H1 (cell line): ENCODE measurements around the gene DUSP9. TPM values are rescaled to one million over a fixed set of nuclear protein-coding genes. Genes with fewer than 3 reads are reported as not detected.

Experiments
- CTCF ChIA-PET: fragments of 300-600 bp; sonication (Branson Sonifier 250); formaldehyde crosslinking; loops from one replicate; lab custom pipeline; 2021; ENCODE audit not compliant: partially characterized antibody; lab: Charles Lee
- POLR2A ChIA-PET: fragments of 300-600 bp; sonication (Branson Sonifier 250); formaldehyde crosslinking; loops from one replicate; lab custom pipeline; 2021; ENCODE audit warnings: inconsistent platforms; ENCODE audit not compliant: partially characterized antibody; lab: Charles Lee
- DNase-seq, 2 experiments: peaks; one replicate each; pipeline versions ENCODE4 v3.0.0 to v3.0.0-alpha.2; 2010 to 2022; ENCODE audit warnings: low spot score in 2 of 2, low read depth in 1 of 2, mixed read lengths in 1 of 2
- FAIRE-seq: peaks from 2 replicates; lab custom pipeline; 2011; peaks lifted over from hg19 to GRCh38; lab: Jason Lieb, UNC
- H2AFZ ChIP-seq: 2 replicates; pipeline ENCODE4 v1.8.1; 2012; ENCODE audit warnings: low read length, inconsistent platforms
- H2AK5ac ChIP-seq: 2 replicates; pipeline ENCODE4 v1.6.1; 2013; ENCODE audit warnings: low read depth, low read length
- H2BK120ac ChIP-seq: replicated peaks from 2 replicates; pipeline ENCODE3; 2013; ENCODE audit warnings: low read depth, low read length, inconsistent platforms
- H2BK12ac ChIP-seq: 2 replicates; pipeline ENCODE4 v1.6.1; 2013; ENCODE audit warnings: low read depth, low read length
- H2BK15ac ChIP-seq: 2 replicates; pipeline ENCODE4 v1.6.1; 2013; ENCODE audit warnings: low read length
- H2BK20ac ChIP-seq: 2 replicates; pipeline ENCODE4 v1.6.1; 2013; ENCODE audit warnings: low read length
- H2BK5ac ChIP-seq: 2 replicates; pipeline ENCODE4 v1.6.1; 2013; ENCODE audit warnings: low read depth, low read length
- H3K14ac ChIP-seq: 2 replicates; pipeline ENCODE4 v1.6.1; 2013; ENCODE audit warnings: inconsistent platforms; ENCODE audit not compliant: insufficient read length
- H3K18ac ChIP-seq: 2 replicates; pipeline ENCODE4 v1.6.1; 2013; ENCODE audit warnings: low read length; ENCODE audit errors: extremely low read depth
- H3K23ac ChIP-seq: 2 replicates; pipeline ENCODE4 v1.6.1; 2013; ENCODE audit warnings: inconsistent platforms; ENCODE audit not compliant: insufficient read length
- H3K23me2 ChIP-seq: 2 replicates; pipeline ENCODE4 v1.6.1; 2013; ENCODE audit warnings: low read depth, low read length
- H3K27ac ChIP-seq: 2 replicates; pipeline ENCODE4 v1.6.1; 2011; ENCODE audit warnings: low read depth, low read length, inconsistent platforms
- H3K27me3 ChIP-seq, 4 experiments: replicated peaks in 1 of 4; 1 replicate in 1 of 4; 2 replicates in 3 of 4; pipeline versions ENCODE4 v1.6.1 to v1.8.1; 2011 to 2013; ENCODE audit warnings: low read length in 3 of 4, mild to moderate bottlenecking in 3 of 4, inconsistent platforms in 2 of 4, mixed read lengths in 2 of 4, moderate library complexity in 1 of 4; ENCODE audit not compliant: control insufficient read depth in 3 of 4, insufficient read depth in 3 of 4; ENCODE audit errors: extremely low read depth in 1 of 4
- H3K36me3 ChIP-seq, 4 experiments: 2 replicates each; pipeline versions ENCODE4 v1.6.1 to v1.8.1; 2011 to 2013; ENCODE audit warnings: mild to moderate bottlenecking in 4 of 4, low read length in 3 of 4, moderate library complexity in 2 of 4, control low read depth in 1 of 4, inconsistent platforms in 1 of 4; ENCODE audit not compliant: insufficient read depth in 4 of 4, control insufficient read depth in 2 of 4
- H3K4ac ChIP-seq: replicated peaks from 2 replicates; pipeline ENCODE3; 2013; ENCODE audit warnings: low read length, low read depth, mixed read lengths, inconsistent platforms; ENCODE audit not compliant: insufficient read length
- H3K4me1 ChIP-seq, 4 experiments: replicated peaks in 1 of 4; 1 replicate in 1 of 4; 2 replicates in 3 of 4; pipeline versions ENCODE4 v1.6.1 to v1.8.1; 2011 to 2013; ENCODE audit warnings: low read length in 3 of 4, inconsistent platforms in 2 of 4, mixed read lengths in 1 of 4; ENCODE audit not compliant: insufficient read depth in 4 of 4, control insufficient read depth in 3 of 4
- H3K4me2 ChIP-seq, 2 experiments: 2 replicates each; pipeline versions ENCODE4 v1.6.1 to v1.8.1; 2011 to 2013; ENCODE audit warnings: low read depth in 2 of 2, low read length in 2 of 2, control low read depth in 1 of 2, inconsistent platforms in 1 of 2, mild to moderate bottlenecking in 1 of 2; ENCODE audit not compliant: insufficient read depth in 1 of 2
- H3K4me3 ChIP-seq, 4 experiments: fragments of 200-600, 300-600 bp in 1 of 4; sonication (generic), shearing (Covaris generic), sonication (Bioruptor Twin) in 1 of 4; 2 replicates each; pipeline versions ENCODE4 v1.5.1 to v1.8.1; 2011 to 2016; ENCODE audit warnings: low read length in 4 of 4, low read depth in 3 of 4, control low read depth in 2 of 4, inconsistent platforms in 2 of 4, mild to moderate bottlenecking in 2 of 4, mixed read lengths in 1 of 4, moderate library complexity in 1 of 4; ENCODE audit not compliant: insufficient read depth in 2 of 4; ENCODE audit errors: extremely low read depth in 1 of 4
- H3K56ac ChIP-seq: replicated peaks from 2 replicates; pipeline ENCODE3; 2013; ENCODE audit warnings: low read depth, mild to moderate bottlenecking, mixed read lengths, low read length, inconsistent platforms; ENCODE audit not compliant: insufficient read length
- H3K79me1 ChIP-seq: 2 replicates; pipeline ENCODE4 v1.6.1; 2013; ENCODE audit warnings: low read depth, low read length, control low read depth
- H3K79me2 ChIP-seq, 2 experiments: 2 replicates each; pipeline versions ENCODE4 v1.6.1 to v1.8.1; 2012 to 2013; ENCODE audit warnings: low read length in 2 of 2, mild to moderate bottlenecking in 2 of 2, inconsistent platforms in 1 of 2; ENCODE audit not compliant: insufficient read depth in 2 of 2, control insufficient read depth in 1 of 2
- H3K9ac ChIP-seq, 4 experiments: replicated peaks in 1 of 4; 1 replicate in 1 of 4; 2 replicates in 3 of 4; pipeline versions ENCODE4 v1.6.1 to v1.8.1; 2011 to 2013; ENCODE audit warnings: low read depth in 3 of 4, low read length in 3 of 4, control low read depth in 2 of 4, mild to moderate bottlenecking in 2 of 4, moderate library complexity in 2 of 4, inconsistent platforms in 1 of 4; ENCODE audit errors: extremely low read depth in 1 of 4
- H3K9me3 ChIP-seq, 2 experiments: 2 replicates each; pipeline versions ENCODE4 v1.6.1 to v1.8.1; 2012 to 2013; ENCODE audit warnings: mild to moderate bottlenecking in 2 of 2, moderate library complexity in 2 of 2, control low read depth in 1 of 2, inconsistent platforms in 1 of 2, low read depth in 1 of 2, low read length in 1 of 2, mixed read lengths in 1 of 2; ENCODE audit not compliant: insufficient read depth in 2 of 2
- H4K20me1 ChIP-seq, 2 experiments: replicated peaks in 1 of 2; 2 replicates each; pipeline versions ENCODE3 to v1.8.1; 2011 to 2013; ENCODE audit warnings: inconsistent platforms in 2 of 2, low read length in 2 of 2, mild to moderate bottlenecking in 1 of 2; ENCODE audit not compliant: insufficient read depth in 2 of 2, control insufficient read depth in 1 of 2
- H4K5ac ChIP-seq: 2 replicates; pipeline ENCODE4 v1.6.1; 2013; ENCODE audit warnings: low read length, low read depth, mixed read lengths, inconsistent platforms; ENCODE audit not compliant: insufficient read length
- H4K8ac ChIP-seq: 2 replicates; pipeline ENCODE4 v1.8.0; 2013; ENCODE audit warnings: mild to moderate bottlenecking, moderate library complexity, low read length, inconsistent platforms; ENCODE audit not compliant: insufficient read depth; ENCODE audit errors: extremely low read depth
- H4K91ac ChIP-seq: replicated peaks from 2 replicates; pipeline ENCODE3; 2013; ENCODE audit warnings: low read length, mixed read lengths, inconsistent platforms; ENCODE audit not compliant: insufficient read length
- BCL11A ChIP-seq, 2 experiments: IDR thresholded peaks; one replicate each; pipeline ENCODE4 v1.6.1; 2011; ENCODE audit warnings: low read depth in 2 of 2, low read length in 2 of 2, mild to moderate bottlenecking in 2 of 2
- CBX8 ChIP-seq: fragments of 300-800, 300-1000 bp; sonication (generic); IDR thresholded peaks from 2 replicates; pipeline ENCODE4 v1.7.1; 2016; ENCODE audit warnings: low read depth, low read length, borderline replicate concordance
- CEBPB ChIP-seq: IDR thresholded peaks from 2 replicates; pipeline ENCODE4 v1.6.1; 2012; ENCODE audit warnings: low read depth, low read length
- CHD1 ChIP-seq: IDR thresholded peaks from 2 replicates; pipeline ENCODE4 v1.6.1; 2012; ENCODE audit warnings: low read depth, low read length, improper control_type of control experiment
- CHD2 ChIP-seq: IDR thresholded peaks from 2 replicates; pipeline ENCODE4 v1.6.1; 2012; ENCODE audit warnings: low read length, improper control_type of control experiment
- EZH2 ChIP-seq: fragments of 200-600 bp; sonication (generic); IDR thresholded peaks from 2 replicates; pipeline ENCODE4 v1.7.1; 2012; ENCODE audit warnings: low read depth, mild to moderate bottlenecking, moderate library complexity, low read length, inconsistent platforms; ENCODE audit not compliant: severe bottlenecking
- JUND ChIP-seq: IDR thresholded peaks from 2 replicates; pipeline ENCODE4 v1.6.1; 2011; ENCODE audit warnings: mild to moderate bottlenecking, improper control_type of control experiment, low read length
- KDM5A ChIP-seq: fragments of 200-600 bp; IDR thresholded peaks from 2 replicates; pipeline ENCODE4 v1.7.1; 2012; ENCODE audit warnings: mild to moderate bottlenecking, low read length, inconsistent platforms, mixed read lengths
- NANOG ChIP-seq: IDR thresholded peaks from 2 replicates; pipeline ENCODE4 v1.6.1; 2011; ENCODE audit warnings: low read length, low read depth, mild to moderate bottlenecking, inconsistent platforms; ENCODE audit not compliant: insufficient read depth, poor library complexity, severe bottlenecking
- POLR2AphosphoS5 ChIP-seq: IDR thresholded peaks from 2 replicates; pipeline ENCODE4 v1.6.1; 2011; ENCODE audit warnings: low read depth, low read length
- RAD21 ChIP-seq, 2 experiments: IDR thresholded peaks in 1 of 2; conservative IDR thresholded peaks in 1 of 2; 2 replicates each; pipeline ENCODE4 v1.6.1; 2011; ENCODE audit warnings: low read depth in 2 of 2, low read length in 2 of 2, improper control_type of control experiment in 1 of 2, inconsistent platforms in 1 of 2, mild to moderate bottlenecking in 1 of 2, moderate library complexity in 1 of 2
- RFX5 ChIP-seq: IDR thresholded peaks from 2 replicates; pipeline ENCODE4 v1.6.1; 2011; ENCODE audit warnings: low read depth, low read length, improper control_type of control experiment, borderline replicate concordance
- SP1 ChIP-seq: IDR thresholded peaks from 2 replicates; pipeline ENCODE4 v1.6.1; 2011; ENCODE audit warnings: low read depth, low read length
- WGBS, 2 experiments: shearing (Covaris generic) in 1 of 2; methylation state at CpG; one replicate each; pipeline versions ENCODE4 v1.1.6 to v1.1.7; 2013 to 2015; ENCODE audit warnings: low lambda C conversion rate in 2 of 2, mixed read lengths in 2 of 2, inconsistent platforms in 1 of 2, low coverage in 1 of 2, missing lambda C conversion rate in 1 of 2; ENCODE audit not compliant: insufficient replicate concordance in 2 of 2, insufficient coverage in 1 of 2, insufficient read length in 1 of 2; ENCODE audit errors: extremely low coverage in 1 of 2, missing lambda C conversion rate in 1 of 2; 5-methylcytosine and 5-hydroxymethylcytosine counted together
- polyA plus RNA-seq, 7 experiments: library from polyadenylated mRNA; depleted of rRNA in 3 of 7; stranded (reverse) in 5 of 7; unstranded in 2 of 7; fragments of >200 nt in 5 of 7; fragments of 200-250 nt in 2 of 7; gene quantifications; 1 replicate in 5 of 7; 2 replicates in 1 of 7; 4 replicates in 1 of 7; pipeline versions ENCODE4 v1.2.1 to v1.2.3, GENCODE V29; 2011 to 2013; ENCODE audit warnings: missing spikeins in 2 of 7, mixed read lengths in 2 of 7
- total RNA-seq: library from RNA; stranded (reverse); fragmentation: NEBNext Ultra II Directional; extraction: Animal tissue kit (Norgen Biotek cat#: 25700); gene quantifications from 2 replicates; pipeline ENCODE4 v1.2.1, GENCODE V29; 2021
- TF ChIP-seq, protein P1 (sequence below): IDR thresholded peaks from 2 replicates; pipeline ENCODE4 v1.6.1; 2011; ENCODE audit warnings: low read length, improper control_type of control experiment

Gene DUSP9
- total and polyA plus RNA-seq, 2 of the 8 experiments (the other 6 are each of a cell fraction or from before 2014, with no cell fraction given) = 0.80 to 1.1 TPM

- Histone ChIP-seq H3K4me3 (no peak overlapping the region), H2BK5ac (no peak overlapping the region), H2AFZ (no peak overlapping the region), H3K79me2 (no peaks in the 10 kb centered on the region), H3K36me3 (no peaks in the 10 kb centered on the region), H3K9ac (no peak overlapping the region), H3K4me2 (no peak overlapping the region), H4K20me1 (peaks cover 0 to 4% of the 10 kb centered on the region in 2 experiments), H2BK15ac (no peak overlapping the region), H3K56ac (no peak overlapping the region), H2AK5ac (no peak overlapping the region), H3K23me2 (no peaks in the 10 kb centered on the region), H3K18ac (no peak overlapping the region), H4K8ac (no peak overlapping the region), H3K9me3 (no peaks in the 10 kb centered on the region), H2BK120ac (no peak overlapping the region)
- DNase-seq = no peak
- WGBS, 2 experiments = 81% methylated on average over 2 of the region's 2 CpGs; no CpG with 5 or more reads in 1 of the 2 experiments
- TF ChIP-seq CHD1 (no peak), RAD21 (IDR thresholded peaks at IDR 0.05 in 1 of 2, conservative IDR thresholded peaks at IDR 0.05 in 1 of 2; ENCODE audit: low read depth in 2 of 2, low read length in 2 of 2) (no peak), CHD2 (no peak), KDM5A (no peak), POLR2AphosphoS5 (no peak), RFX5 (no peak), NANOG (no peak), CEBPB (no peak), SP1 (no peak), CBX8 (no peak), JUND (no peak), EZH2 (no peak), BCL11A (IDR thresholded peaks at IDR 0.05; ENCODE audit: low read depth in 2 of 2, low read length in 2 of 2) (no peak)
- TF ChIP-seq, protein P1, sequence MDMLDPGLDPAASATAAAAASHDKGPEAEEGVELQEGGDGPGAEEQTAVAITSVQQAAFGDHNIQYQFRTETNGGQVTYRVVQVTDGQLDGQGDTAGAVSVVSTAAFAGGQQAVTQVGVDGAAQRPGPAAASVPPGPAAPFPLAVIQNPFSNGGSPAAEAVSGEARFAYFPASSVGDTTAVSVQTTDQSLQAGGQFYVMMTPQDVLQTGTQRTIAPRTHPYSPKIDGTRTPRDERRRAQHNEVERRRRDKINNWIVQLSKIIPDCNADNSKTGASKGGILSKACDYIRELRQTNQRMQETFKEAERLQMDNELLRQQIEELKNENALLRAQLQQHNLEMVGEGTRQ = no peak
- TF ChIP-seq, all 59 proteins: peak for 0
- Histone ChIP-seq H3K4ac (no peak overlapping the region), H3K4me1 (peaks cover 0 to 5% (median 0%) of the 10 kb centered on the region in 4 experiments; a peak in 1 of 7 replicates), H3K23ac (no peak overlapping the region), H4K5ac (no peak overlapping the region), H2BK12ac (no peak overlapping the region), H3K14ac (no peak overlapping the region), H2BK20ac (no peak overlapping the region), H3K27me3 (peaks cover 8 to 10% (median 9%) of the 10 kb centered on the region in 4 experiments), H4K91ac (no peak overlapping the region), H3K79me1 (no peaks in the 10 kb centered on the region), H3K27ac (no peak overlapping the region)
- ChIA-PET CTCF (interaction anchor here (0.6 to 28.7 kb wide), 6 partner anchors 5 to 114 kb away, joined by 3 to 408 read pairs (median 69); partner anchors contain the start of gene DUSP9), POLR2A (no interaction called here)
- FAIRE-seq = no peak
Measured at GRCh38 chrX:153653556-153653955, 6.6 kb downstream of the DUSP9 start.
